ENCODE data around the gene SLIT3.

SLIT3 gene

GRCh38 chr5:168967882-168968620 is 332.9 kb downstream of the SLIT3 start:
- Histone ChIP-seq H2AFZ (ENCODE audit: low read length) (no peak overlapping the region), H3K9me3 (ENCODE audit: insufficient read depth, low read depth, low read length) (no peaks in the 10 kb centered on the region), H3K9ac (ENCODE audit: low read depth, low read length, poor library complexity, severe bottlenecking) (no peak overlapping the region), H3K9me2 (replicated peaks; ENCODE audit: low read depth, low read length) (no peaks in the 10 kb centered on the region), H4K20me1 (ENCODE audit: insufficient read depth, low read length, poor library complexity, severe bottlenecking) (no peaks in the 10 kb centered on the region), H3K27me3 (ENCODE audit: insufficient read depth, low read length, poor library complexity, severe bottlenecking) (no peaks in the 10 kb centered on the region), H3K4me3 (ENCODE audit: low read length, poor library complexity, severe bottlenecking) (no peak overlapping the region), H3K79me2 (ENCODE audit: insufficient read depth, low read length) (no peaks in the 10 kb centered on the region), H3K4me2 (ENCODE audit: low read depth, low read length, poor library complexity, severe bottlenecking) (no peak overlapping the region), H3K4me1 (ENCODE audit: insufficient read depth, low read length, poor library complexity, severe bottlenecking) (no peaks in the 10 kb centered on the region), H3K36me3 (ENCODE audit: insufficient read depth, low read length) (no peaks in the 10 kb centered on the region), H3F3A (ENCODE audit: low read depth) (no peaks in the 10 kb centered on the region)
- TF ChIP-seq CTCF (conservative IDR thresholded peaks at IDR 0.05; ENCODE audit: low read length) (no peak), EZH2phosphoT487 (IDR thresholded peaks at IDR 0.05; ENCODE audit: borderline replicate concordance) (no peak)

- no peak overlapping the region for H3K4me2 ChIP-seq (ENCODE audit: low read depth, low read length, poor library complexity, severe bottlenecking)
- no peaks in the 10 kb centered on the region for H3F3A ChIP-seq (ENCODE audit: low read depth)
- no peaks in the 10 kb centered on the region for H3K36me3 ChIP-seq (ENCODE audit: insufficient read depth, low read length)
- H3K9me3 ChIP-seq (ENCODE audit: insufficient read depth, low read depth, low read length) = no peaks in the 10 kb centered on the region
- no peak overlapping the region for H2AFZ ChIP-seq (ENCODE audit: low read length)
- no peak overlapping the region for H3K4me3 ChIP-seq (ENCODE audit: low read length, poor library complexity, severe bottlenecking)
- no peaks in the 10 kb centered on the region for H3K9me2 ChIP-seq (replicated peaks; ENCODE audit: low read depth, low read length)
- TF ChIP-seq CTCF (conservative IDR thresholded peaks at IDR 0.05; ENCODE audit: low read length) = no peak
- no peak for TF ChIP-seq EZH2phosphoT487 (IDR thresholded peaks at IDR 0.05; ENCODE audit: borderline replicate concordance)
- H3K79me2 ChIP-seq (ENCODE audit: insufficient read depth, low read length) = no peaks in the 10 kb centered on the region
- H3K4me1 ChIP-seq (ENCODE audit: insufficient read depth, low read length, poor library complexity, severe bottlenecking) = peaks cover 5% of the 10 kb centered on the region
- H3K27me3 ChIP-seq (ENCODE audit: insufficient read depth, low read length, poor library complexity, severe bottlenecking) = no peaks in the 10 kb centered on the region
- H3K9ac ChIP-seq (ENCODE audit: low read depth, low read length, poor library complexity, severe bottlenecking) = no peak overlapping the region
- H4K20me1 ChIP-seq (ENCODE audit: insufficient read depth, low read length, poor library complexity, severe bottlenecking) = no peaks in the 10 kb centered on the region
These were observed 335.3 kb downstream of the SLIT3 start for GRCh38 chr5:168965638-168966037.

- H3F3A ChIP-seq (ENCODE audit: low read depth) = no peaks in the 10 kb centered on the region
- H2AFZ ChIP-seq (ENCODE audit: low read length) = no peak overlapping the region
- TF ChIP-seq CTCF (conservative IDR thresholded peaks at IDR 0.05; ENCODE audit: low read length) = no peak
- TF ChIP-seq EZH2phosphoT487 (IDR thresholded peaks at IDR 0.05; ENCODE audit: borderline replicate concordance) = no peak
- H3K4me3 ChIP-seq (ENCODE audit: low read length, poor library complexity, severe bottlenecking) = no peak overlapping the region
- no peaks in the 10 kb centered on the region for H3K79me2 ChIP-seq (ENCODE audit: insufficient read depth, low read length)
- no peaks in the 10 kb centered on the region for H3K36me3 ChIP-seq (ENCODE audit: insufficient read depth, low read length)
- no peak overlapping the region for H3K9ac ChIP-seq (ENCODE audit: low read depth, low read length, poor library complexity, severe bottlenecking)
- H3K4me2 ChIP-seq (ENCODE audit: low read depth, low read length, poor library complexity, severe bottlenecking) = no peak overlapping the region
- H3K9me2 ChIP-seq (replicated peaks; ENCODE audit: low read depth, low read length) = no peaks in the 10 kb centered on the region
- H3K9me3 ChIP-seq (ENCODE audit: insufficient read depth, low read depth, low read length) = no peaks in the 10 kb centered on the region
- no peaks in the 10 kb centered on the region for H3K27me3 ChIP-seq (ENCODE audit: insufficient read depth, low read length, poor library complexity, severe bottlenecking)
- H4K20me1 ChIP-seq (ENCODE audit: insufficient read depth, low read length, poor library complexity, severe bottlenecking) = no peaks in the 10 kb centered on the region
- peaks cover 10% of the 10 kb centered on the region for H3K4me1 ChIP-seq (ENCODE audit: insufficient read depth, low read length, poor library complexity, severe bottlenecking)
These were observed 336.8 kb downstream of the SLIT3 start for GRCh38 chr5:168964182-168964581.

All from Loucy (cell line).